Hepatic stellate cell (primary cell): ENCODE results near the gene LRRC45.
"Not testable (repeated sequence)": the region's sequence is repeated elsewhere in the genome, so short reads cannot be mapped to it uniquely, and the experiment has no call there.

Source experiments
- DNase-seq: peaks from one replicate; pipeline ENCODE4 v3.0.0; 2011; ENCODE audit warnings: low spot score

The LRRC45 gene

GRCh38 chr17:82035488-82035887 lies 12.4 kb downstream of the LRRC45 start:
- DNase-seq: no peak

GRCh38 chr17:82035956-82036633 lies 13.0 kb downstream of the LRRC45 start:
- DNase-seq: no peak

GRCh38 chr17:82036634-82037091 lies 13.6 kb downstream of the LRRC45 start:
- DNase-seq: no peak

- DNase-seq: peak; percentile 99
These were observed 14.2 kb downstream of the LRRC45 start, which contains the start of gene DCXR for GRCh38 chr17:82037092-82037888. TSS of gene DCXR (minus strand) at chr17:82037697. CDS start at chr17:82037682, 15 bp downstream.

- no peak for DNase-seq
These were observed 14.7 kb downstream of the LRRC45 start for GRCh38 chr17:82037889-82038195.

GRCh38 chr17:82038796-82039409 lies 15.8 kb downstream of the LRRC45 start:
- not testable (repeated sequence) for DNase-seq

- DNase-seq: no peak
These were observed 16.7 kb downstream of the LRRC45 start for GRCh38 chr17:82039695-82040299.

GRCh38 chr17:82041144-82041814 lies 18.2 kb downstream of the LRRC45 start:
- no peak for DNase-seq

GRCh38 chr17:82042649-82043048 lies 19.5 kb downstream of the LRRC45 start:
- no peak for DNase-seq

GRCh38 chr17:82043507-82043906 lies 20.4 kb downstream of the LRRC45 start:
- no peak for DNase-seq

- no peak for DNase-seq
These were observed 22.9 kb downstream of the LRRC45 start for GRCh38 chr17:82045936-82046484.

GRCh38 chr17:82046903-82047302 lies 23.8 kb downstream of the LRRC45 start:
- DNase-seq: no peak

- DNase-seq: no peak
These were observed 24.3 kb downstream of the LRRC45 start for GRCh38 chr17:82047379-82047778.

GRCh38 chr17:82047914-82048570 lies 24.9 kb downstream of the LRRC45 start:
- no peak for DNase-seq

GRCh38 chr17:82048571-82048971 lies 25.5 kb downstream of the LRRC45 start:
- DNase-seq: no peak

- DNase-seq: no peak
These were observed 26.0 kb downstream of the LRRC45 start for GRCh38 chr17:82049106-82049505.

- DNase-seq: no peak
These were observed 26.4 kb downstream of the LRRC45 start for GRCh38 chr17:82049521-82049971.

- no peak for DNase-seq
These were observed 27.2 kb downstream of the LRRC45 start for GRCh38 chr17:82050152-82050760.

GRCh38 chr17:82050761-82051641 lies 27.9 kb downstream of the LRRC45 start:
- peak; percentile 29 for DNase-seq
